Ishikawa (cell line): ENCODE data around the gene CGB3.

Experiments used
- CEBPB ChIP-seq: IDR thresholded peaks from 2 replicates; pipeline ENCODE4 v1.6.1; 2012
- FOXM1 ChIP-seq: IDR thresholded peaks from 2 replicates; pipeline ENCODE4 v1.6.1; 2012; ENCODE audit warnings: low read depth, borderline replicate concordance
- MAX ChIP-seq: IDR thresholded peaks from 2 replicates; pipeline ENCODE4 v1.6.1; 2012
- NFIC ChIP-seq: IDR thresholded peaks from 2 replicates; pipeline ENCODE4 v1.6.1; 2012
- REST ChIP-seq: IDR thresholded peaks from 2 replicates; pipeline ENCODE4 v1.6.1; 2012; ENCODE audit warnings: low read depth, mild to moderate bottlenecking
- TAF1 ChIP-seq: IDR thresholded peaks from 2 replicates; pipeline ENCODE4 v1.6.1; 2012; ENCODE audit warnings: low read depth, mild to moderate bottlenecking
- TCF12 ChIP-seq: IDR thresholded peaks from 2 replicates; pipeline ENCODE4 v1.6.1; 2012; ENCODE audit warnings: low read depth
- ZBTB7A ChIP-seq: IDR thresholded peaks from 2 replicates; pipeline ENCODE4 v1.6.1; 2012; ENCODE audit warnings: low read depth

DNA sequence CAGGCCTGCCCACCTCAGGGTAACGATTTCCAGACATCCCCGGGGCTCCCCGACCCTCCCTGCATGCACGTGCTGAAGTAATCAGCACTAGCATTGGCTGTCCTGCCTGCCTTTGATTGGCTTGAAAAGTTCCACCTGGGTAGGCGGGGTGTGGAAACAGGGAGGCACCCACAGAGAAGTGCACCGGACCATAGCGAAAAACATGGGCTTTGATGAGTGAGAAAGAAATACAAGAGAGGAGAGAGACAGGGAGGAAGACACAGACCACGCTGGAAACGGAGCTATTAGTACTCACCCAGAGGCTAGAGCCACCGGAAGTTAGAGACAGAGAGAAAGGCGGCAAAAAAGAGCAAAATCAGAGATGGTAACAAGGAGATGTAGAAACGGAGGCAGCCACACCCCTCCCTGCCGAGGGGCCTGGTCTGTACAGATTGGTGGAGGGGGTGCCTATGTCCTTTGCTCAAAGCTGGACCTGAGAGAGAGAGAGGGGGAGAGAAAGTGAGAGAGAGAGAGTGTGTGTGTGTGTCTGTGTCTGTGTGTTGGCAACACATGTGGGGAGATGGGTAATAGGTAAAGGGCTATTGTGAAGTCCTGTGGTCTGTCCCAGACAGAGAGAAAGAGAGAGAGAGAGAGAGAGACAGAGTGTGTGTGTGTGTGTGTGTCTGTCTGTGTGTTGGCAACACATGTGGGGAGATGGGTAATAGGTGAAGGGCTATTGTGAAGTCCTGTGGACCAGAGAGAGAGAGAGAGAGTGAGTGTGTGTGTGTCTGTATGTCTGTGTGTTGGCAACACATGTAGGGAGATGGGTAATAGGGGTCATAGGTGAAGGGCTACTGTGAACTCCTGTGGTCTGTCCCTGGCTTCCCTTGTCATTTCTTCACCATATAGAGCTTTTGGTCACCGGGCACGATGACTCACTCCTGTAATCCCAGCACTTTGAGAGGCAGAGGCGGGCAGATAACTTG, 2.9 kb downstream of the CGB3 start:
- TF ChIP-seq CEBPB = no peak
- TF ChIP-seq ZBTB7A = no peak
- TF ChIP-seq TAF1 = no peak
- TF ChIP-seq NFIC = no peak
- no peak for TF ChIP-seq REST
- peak; percentile 91 for TF ChIP-seq MAX
- no peak for TF ChIP-seq TCF12
- no peak for TF ChIP-seq FOXM1
